HCT116 (cell line): ENCODE data around the gene OBSL1. TPM values are rescaled to one million over a fixed set of nuclear protein-coding genes. Genes with fewer than 3 reads are reported as not detected.

Source experiments
- ATAC-seq: fragments of 200-7000 bp; cut with Tn5 transposase; 2 replicates; pipeline ENCODE4 v1.9.1; 2020; ENCODE audit warnings: mild to moderate bottlenecking, moderate library complexity
- BruUV-seq: library from RNA; stranded (reverse); fragments of 400-500 nt; replicated peaks from 2 replicates; lab custom pipeline; 2021; lab: Mats Ljungman, UMichigan
- CTCF ChIA-PET: fragments of 300-600 bp; sonication (Branson Sonifier 250); formaldehyde crosslinking; loops from one replicate; lab custom pipeline; 2021; ENCODE audit warnings: antibody characterized with exemption; lab: Charles Lee
- POLR2A ChIA-PET: fragments of 300-600, 350-600 bp; sonication (Branson Sonifier 250); formaldehyde crosslinking; loops from one replicate; lab custom pipeline; 2021; ENCODE audit warnings: antibody characterized with exemption; lab: Charles Lee
- RAD21 ChIA-PET, 2 experiments: fragments of 300-600 bp; sonication (Branson Sonifier 250); formaldehyde crosslinking; loops; one replicate each; lab custom pipeline; 2023; ENCODE audit warnings: low total read pairs in 2 of 2; ENCODE audit not compliant: uncharacterized antibody in 2 of 2, unreplicated experiment in 2 of 2, low non-redundant PET in 1 of 2; lab: Charles Lee
- DNase-seq: peaks from one replicate; pipeline ENCODE4 v3.0.0-alpha.2; 2010; ENCODE audit warnings: low read depth, low spot score
- H2AFZ ChIP-seq: fragments of 200-600 bp; shearing (Covaris generic), sonication (generic); 2 replicates; pipeline ENCODE4 v1.6.1; 2017; ENCODE audit warnings: low read depth, mixed run types, mixed read lengths, antibody characterized with exemption, low read length; ENCODE audit not compliant: poor library complexity, severe bottlenecking
- H3K27ac ChIP-seq: 2 replicates; pipeline ENCODE4 v1.5.1; 2012; ENCODE audit warnings: low read depth, low read length
- H3K27me3 ChIP-seq: fragments of 200-600 bp; sonication (generic); 2 replicates; pipeline ENCODE4 v1.6.1; 2016; ENCODE audit warnings: mixed run types, low read length, mixed read lengths; ENCODE audit not compliant: insufficient read depth
- H3K36me3 ChIP-seq, 2 experiments: fragments of 200-500 bp in 1 of 2; fragments of 200-600 bp in 1 of 2; sonication (Bioruptor generic) in 1 of 2; sonication (generic) in 1 of 2; 2 replicates each; pipeline versions ENCODE4 v1.5.1 to v1.6.1; 2014 to 2016; ENCODE audit warnings: low read length in 2 of 2, inconsistent platforms in 1 of 2, mixed read lengths in 1 of 2, mixed run types in 1 of 2; ENCODE audit not compliant: insufficient read depth in 2 of 2, control insufficient read depth in 1 of 2
- H3K4me1 ChIP-seq, 2 experiments: fragments of 200-600 bp in 1 of 2; sonication (generic) in 1 of 2; 2 replicates each; pipeline versions ENCODE4 v1.5.1 to v1.6.1; 2012 to 2017; ENCODE audit warnings: low read length in 2 of 2, inconsistent platforms in 1 of 2, mild to moderate bottlenecking in 1 of 2, mixed read lengths in 1 of 2, mixed run types in 1 of 2, moderate library complexity in 1 of 2; ENCODE audit not compliant: insufficient read depth in 2 of 2, control insufficient read depth in 1 of 2
- H3K4me2 ChIP-seq: fragments of 200-600 bp; sonication (generic); 2 replicates; pipeline ENCODE4 v1.6.1; 2017; ENCODE audit warnings: mixed run types, low read length, mixed read lengths
- H3K4me3 ChIP-seq, 2 experiments: fragments of 200-600 bp in 1 of 2; sonication (generic) in 1 of 2; replicated peaks in 1 of 2; 2 replicates each; pipeline ENCODE4 v1.5.1; 2011 to 2016; ENCODE audit warnings: low read length in 2 of 2, control low read depth in 1 of 2, low read depth in 1 of 2, mild to moderate bottlenecking in 1 of 2, mixed read lengths in 1 of 2, mixed run types in 1 of 2
- H3K79me2 ChIP-seq: fragments of 200-600 bp; sonication (generic); 2 replicates; pipeline ENCODE4 v1.6.1; 2017; ENCODE audit warnings: mild to moderate bottlenecking, mixed run types, low read length, moderate library complexity, mixed read lengths; ENCODE audit not compliant: insufficient read depth
- H3K9ac ChIP-seq: fragments of 200-600 bp; sonication (generic); 2 replicates; pipeline ENCODE4 v1.6.1; 2016; ENCODE audit warnings: low read length, mixed read lengths
- H3K9me2 ChIP-seq: fragments of 200-600 bp; sonication (generic), shearing (Covaris generic); 2 replicates; pipeline ENCODE4 v1.6.1; 2017; ENCODE audit warnings: mixed run types, mild to moderate bottlenecking, moderate library complexity; ENCODE audit not compliant: insufficient read depth
- H3K9me3 ChIP-seq, 2 experiments: fragments of 200-500 bp in 1 of 2; fragments of 200-600 bp in 1 of 2; sonication (Bioruptor generic) in 1 of 2; sonication (generic) in 1 of 2; 2 replicates each; pipeline ENCODE4 v1.6.1; 2014 to 2017; ENCODE audit warnings: low read length in 2 of 2, mixed read lengths in 2 of 2, inconsistent platforms in 1 of 2, low read depth in 1 of 2, mild to moderate bottlenecking in 1 of 2, mixed run types in 1 of 2, moderate library complexity in 1 of 2; ENCODE audit not compliant: control insufficient read depth in 1 of 2, insufficient read depth in 1 of 2
- H4K20me1 ChIP-seq: fragments of 200-600 bp; sonication (generic), shearing (Covaris generic); 2 replicates; pipeline ENCODE4 v1.6.1; 2017; ENCODE audit warnings: mixed run types, mild to moderate bottlenecking, moderate library complexity; ENCODE audit not compliant: insufficient read depth
- ATF3 ChIP-seq: IDR thresholded peaks from 2 replicates; pipeline ENCODE4 v1.6.1; 2012
- CBX3 ChIP-seq: IDR thresholded peaks from 2 replicates; pipeline ENCODE4 v1.6.1; 2012; ENCODE audit warnings: low read depth
- CEBPB ChIP-seq: IDR thresholded peaks from 2 replicates; pipeline ENCODE4 v1.6.1; 2012; ENCODE audit warnings: low read depth
- CTCF ChIP-seq, 3 experiments: fragments of 200-600 bp in 1 of 3; sonication (generic) in 1 of 3; IDR thresholded peaks in 2 of 3; conservative IDR thresholded peaks in 1 of 3; 2 replicates each; pipeline ENCODE4 v1.5.1; 2012 to 2017; ENCODE audit warnings: low read depth in 2 of 3, low read length in 2 of 3, antibody characterized with exemption in 1 of 3, borderline replicate concordance in 1 of 3, control low read depth in 1 of 3, mild to moderate bottlenecking in 1 of 3, mixed read lengths in 1 of 3, mixed run types in 1 of 3, moderate library complexity in 1 of 3; ENCODE audit not compliant: insufficient read depth in 1 of 3
- EGR1 ChIP-seq: IDR thresholded peaks from 2 replicates; pipeline ENCODE4 v1.6.1; 2012; ENCODE audit warnings: low read depth
- ELF1 ChIP-seq: IDR thresholded peaks from 2 replicates; pipeline ENCODE4 v1.6.1; 2012; ENCODE audit warnings: low read depth, borderline replicate concordance
- EZH2 ChIP-seq: fragments of 200-600 bp; sonication (generic); IDR thresholded peaks from 2 replicates; pipeline ENCODE4 v1.6.1; 2017; ENCODE audit warnings: antibody characterized with exemption, mixed run types
- EZH2phosphoT487 ChIP-seq: fragments of 200-600 bp; IDR thresholded peaks from 2 replicates; pipeline ENCODE4 v1.6.1; 2018; ENCODE audit warnings: antibody characterized with exemption, borderline replicate concordance
- FOSL1 ChIP-seq: IDR thresholded peaks from 2 replicates; pipeline ENCODE4 v1.6.1; 2012; ENCODE audit warnings: low read depth
- MAX ChIP-seq: IDR thresholded peaks from 2 replicates; pipeline ENCODE4 v1.6.1; 2012
- POLR2A ChIP-seq: IDR thresholded peaks from 2 replicates; pipeline ENCODE4 v1.7.0; 2011; ENCODE audit warnings: borderline replicate concordance; ENCODE audit not compliant: insufficient read depth, insufficient read length; ENCODE audit errors: extremely low read depth
- POLR2AphosphoS5 ChIP-seq: IDR thresholded peaks from 2 replicates; pipeline ENCODE4 v1.6.1; 2011; ENCODE audit warnings: mild to moderate bottlenecking, low read depth, low read length, moderate library complexity
- RAD21 ChIP-seq: IDR thresholded peaks from 2 replicates; pipeline ENCODE4 v1.6.1; 2012; ENCODE audit warnings: low read depth, mild to moderate bottlenecking
- REST ChIP-seq: IDR thresholded peaks from 2 replicates; pipeline ENCODE4 v1.6.1; 2012; ENCODE audit warnings: low read depth
- SP1 ChIP-seq: IDR thresholded peaks from 2 replicates; pipeline ENCODE4 v1.6.1; 2012; ENCODE audit warnings: low read depth
- ZBTB33 ChIP-seq: IDR thresholded peaks from 2 replicates; pipeline ENCODE4 v1.6.1; 2011; ENCODE audit warnings: mild to moderate bottlenecking, low read length, moderate library complexity; ENCODE audit not compliant: insufficient replicate concordance; ENCODE audit errors: extremely low read depth
- ZFX ChIP-seq: fragments of 450-650 bp; IDR thresholded peaks from 2 replicates; pipeline ENCODE4 v1.6.1; 2017
- ZNF274 ChIP-seq: fragments of 200-500 bp; sonication (Bioruptor generic); IDR thresholded peaks from 2 replicates; pipeline ENCODE4 v1.6.1; 2014; ENCODE audit warnings: mild to moderate bottlenecking, low read depth, low read length, inconsistent platforms
- intact Hi-C: fragments of 100-400 bp; cut with micrococcal nuclease; formaldehyde crosslinking; loops from 2 replicates; pipeline ENCODE4 v1.10.0; 2022
- total RNA-seq: library from RNA; stranded (reverse); gene quantifications from one replicate; pipeline ENCODE4 v1.2.1, GENCODE V29; 2021; ENCODE audit not compliant: unreplicated experiment

The OBSL1 gene
- total RNA-seq, 1 experiment from 2014 or later, result 45.2 TPM

GRCh38 chr2:219563271-219563928 lies 7.9 kb downstream of the OBSL1 start:
- TF ChIP-seq EZH2 (no peak), ZFX (no peak), POLR2AphosphoS5 (no peak), ELF1 (no peak), POLR2A (no peak), EGR1 (no peak), CEBPB (no peak), ZNF274 (no peak), CTCF (IDR thresholded peaks at IDR 0.05 in 2 of 3, conservative IDR thresholded peaks at IDR 0.05 in 1 of 3; ENCODE audit: borderline replicate concordance in 1 of 3, insufficient read depth in 1 of 3, low read depth in 2 of 3, low read length in 2 of 3) (no peak), CBX3 (no peak), RAD21 (no peak), ZBTB33 (no peak), SP1 (no peak), ATF3 (no peak), FOSL1 (no peak), REST (no peak), MAX (no peak), EZH2phosphoT487 (no peak)
- ChIA-PET CTCF (no interaction called here), RAD21 (no interaction called here), POLR2A (no interaction called here)
- Histone ChIP-seq H3K27me3 (no peaks in the 10 kb centered on the region), H3K79me2 (no peaks in the 10 kb centered on the region), H3K4me3 (no peak overlapping the region), H2AFZ (no peak overlapping the region), H3K4me2 (no peak overlapping the region), H3K27ac (no peak overlapping the region), H3K9ac (no peak overlapping the region), H3K4me1 (peaks cover 0 to 4% of the 10 kb centered on the region in 2 experiments; a peak in 1 of 4 replicates), H3K9me2 (no peaks in the 10 kb centered on the region), H4K20me1 (no peaks in the 10 kb centered on the region), H3K36me3 (no peaks in the 10 kb centered on the region), H3K9me3 (no peaks in the 10 kb centered on the region)
- DNase-seq, result no peak
- intact Hi-C loops, result no loop called here
- no peak for ATAC-seq
- BruUV-seq, result no TSS peak
